ENCODE data around the gene RAB34.

DNA sequence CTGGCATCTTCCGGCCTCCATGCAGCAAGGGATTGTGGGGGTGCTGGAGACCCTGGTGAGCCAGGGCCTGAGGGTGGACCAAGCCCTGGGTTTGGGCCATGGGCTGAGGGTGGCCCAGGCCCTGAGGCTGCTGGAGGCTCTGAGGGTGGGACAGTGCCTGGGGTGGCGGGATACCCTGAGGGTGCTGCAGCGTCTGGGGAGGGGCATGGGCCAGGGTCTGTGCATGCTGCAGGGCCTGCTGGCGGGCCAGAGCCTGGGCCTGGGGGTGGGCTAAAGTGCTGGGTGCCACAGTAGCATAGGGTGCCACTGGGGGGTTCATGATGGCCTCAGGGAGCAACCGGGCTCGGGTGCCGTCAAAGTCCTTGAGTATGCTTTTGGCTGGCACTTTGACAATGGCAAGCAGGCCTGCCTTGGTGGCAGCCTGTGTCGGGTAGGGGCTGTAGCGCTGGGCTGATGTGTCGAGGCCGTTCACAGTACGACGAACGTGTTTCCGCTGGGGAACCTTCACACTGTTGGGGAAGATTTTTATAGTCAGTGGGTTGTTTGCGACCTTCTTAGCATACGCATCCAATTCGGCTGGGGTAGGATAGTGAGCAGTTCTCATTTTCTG is 41.7 kb upstream of the RAB34 start:
- TF ChIP-seq, protein P1, sequence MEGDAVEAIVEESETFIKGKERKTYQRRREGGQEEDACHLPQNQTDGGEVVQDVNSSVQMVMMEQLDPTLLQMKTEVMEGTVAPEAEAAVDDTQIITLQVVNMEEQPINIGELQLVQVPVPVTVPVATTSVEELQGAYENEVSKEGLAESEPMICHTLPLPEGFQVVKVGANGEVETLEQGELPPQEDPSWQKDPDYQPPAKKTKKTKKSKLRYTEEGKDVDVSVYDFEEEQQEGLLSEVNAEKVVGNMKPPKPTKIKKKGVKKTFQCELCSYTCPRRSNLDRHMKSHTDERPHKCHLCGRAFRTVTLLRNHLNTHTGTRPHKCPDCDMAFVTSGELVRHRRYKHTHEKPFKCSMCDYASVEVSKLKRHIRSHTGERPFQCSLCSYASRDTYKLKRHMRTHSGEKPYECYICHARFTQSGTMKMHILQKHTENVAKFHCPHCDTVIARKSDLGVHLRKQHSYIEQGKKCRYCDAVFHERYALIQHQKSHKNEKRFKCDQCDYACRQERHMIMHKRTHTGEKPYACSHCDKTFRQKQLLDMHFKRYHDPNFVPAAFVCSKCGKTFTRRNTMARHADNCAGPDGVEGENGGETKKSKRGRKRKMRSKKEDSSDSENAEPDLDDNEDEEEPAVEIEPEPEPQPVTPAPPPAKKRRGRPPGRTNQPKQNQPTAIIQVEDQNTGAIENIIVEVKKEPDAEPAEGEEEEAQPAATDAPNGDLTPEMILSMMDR (IDR thresholded peaks at IDR 0.05) = no peak
- TF ChIP-seq POLR2A (IDR thresholded peaks at IDR 0.05) = no peak

All from thyroid gland (tissue), 4 donors.